Neural cell (in vitro differentiated cells): ENCODE data around the gene NDUFA11. TPM values are rescaled to one million over a fixed set of nuclear protein-coding genes. Genes with fewer than 3 reads are reported as not detected.

Experiments
- H2AFZ ChIP-seq: fragments of 200-600, 300-800 bp; sonication (generic), shearing (Covaris generic); 2 replicates; pipeline ENCODE4 v1.6.0; 2014; ENCODE audit warnings: low read depth, mild to moderate bottlenecking, antibody characterized with exemption, low read length, moderate library complexity
- H3F3A ChIP-seq: fragments of 200-600 bp; shearing (Covaris generic); 2 replicates; pipeline ENCODE4 v1.6.1; 2016; ENCODE audit warnings: mild to moderate bottlenecking, moderate library complexity, mixed read lengths, antibody characterized with exemption, low read length; ENCODE audit not compliant: insufficient read depth, poor library complexity, severe bottlenecking
- H3K27ac ChIP-seq: fragments of 200-600, 300-800 bp; sonication (generic), shearing (Covaris generic); 2 replicates; pipeline ENCODE4 v1.5.1; 2014; ENCODE audit warnings: mild to moderate bottlenecking, low read length, moderate library complexity
- H3K27me3 ChIP-seq: fragments of 300-800, 200-600 bp; sonication (generic), shearing (Covaris generic); 2 replicates; pipeline ENCODE4 v1.6.0; 2014; ENCODE audit warnings: mild to moderate bottlenecking, low read depth, low read length, moderate library complexity; ENCODE audit not compliant: insufficient read depth
- H3K36me3 ChIP-seq: fragments of 300-800, 200-600 bp; sonication (generic), shearing (Covaris generic); 2 replicates; pipeline ENCODE4 v1.5.1; 2014; ENCODE audit warnings: mild to moderate bottlenecking, antibody characterized with exemption, low read length, moderate library complexity; ENCODE audit not compliant: insufficient read depth
- H3K4me2 ChIP-seq: fragments of 300-800, 200-600 bp; sonication (generic), shearing (Covaris generic); 2 replicates; pipeline ENCODE4 v1.6.0; 2014; ENCODE audit warnings: mild to moderate bottlenecking, low read length
- H3K4me3 ChIP-seq: fragments of 300-800, 200-600 bp; sonication (generic), shearing (Covaris generic); 2 replicates; pipeline ENCODE4 v1.5.1; 2014; ENCODE audit warnings: mild to moderate bottlenecking, low read length, moderate library complexity
- H3K79me2 ChIP-seq: fragments of 200-600 bp; shearing (Covaris generic); replicated peaks from 2 replicates; pipeline ENCODE4 v1.6.0; 2014; ENCODE audit warnings: mild to moderate bottlenecking, low read length, moderate library complexity; ENCODE audit not compliant: insufficient read depth
- H3K9ac ChIP-seq: fragments of 300-800, 200-600 bp; sonication (generic), shearing (Covaris generic); 2 replicates; pipeline ENCODE4 v1.6.1; 2016; ENCODE audit warnings: mild to moderate bottlenecking, low read length, mixed read lengths
- H3K9me2 ChIP-seq: fragments of 200-600 bp; shearing (Covaris generic); 2 replicates; pipeline ENCODE4 v1.6.1; 2016; ENCODE audit warnings: mild to moderate bottlenecking, low read length, mixed read lengths; ENCODE audit not compliant: insufficient read depth
- H3K9me3 ChIP-seq: fragments of 200-600, 300-800 bp; sonication (generic), shearing (Covaris generic); 2 replicates; pipeline ENCODE4 v1.6.1; 2016; ENCODE audit warnings: mild to moderate bottlenecking, mixed run types, low read length, moderate library complexity, mixed read lengths
- H4K20me1 ChIP-seq: fragments of 200-600 bp; shearing (Covaris generic); 2 replicates; pipeline ENCODE4 v1.6.1; 2016; ENCODE audit warnings: mild to moderate bottlenecking, mixed run types; ENCODE audit not compliant: insufficient read depth
- EP300 ChIP-seq: fragments of 450-650 bp; conservative IDR thresholded peaks from 2 replicates; pipeline ENCODE4 v1.6.1; 2014; ENCODE audit warnings: antibody characterized with exemption, mild to moderate bottlenecking, moderate library complexity; ENCODE audit not compliant: poor library complexity, severe bottlenecking
- EZH2 ChIP-seq: fragments of 200-600, 300-800 bp; shearing (Covaris generic), sonication (generic); IDR thresholded peaks from 2 replicates; pipeline ENCODE4 v1.6.1; 2014; ENCODE audit warnings: antibody characterized with exemption, low read length, borderline replicate concordance, mild to moderate bottlenecking; ENCODE audit not compliant: insufficient read depth, poor library complexity, severe bottlenecking
- MXI1 ChIP-seq: fragments of 450-650 bp; conservative IDR thresholded peaks from 2 replicates; pipeline ENCODE4 v1.6.1; 2014; ENCODE audit warnings: antibody characterized with exemption, mild to moderate bottlenecking; ENCODE audit not compliant: poor library complexity, severe bottlenecking
- POLR2AphosphoS5 ChIP-seq: IDR thresholded peaks from 2 replicates; pipeline ENCODE4 v1.6.1; 2012
- RAD21 ChIP-seq: fragments of 450-650 bp; conservative IDR thresholded peaks from 2 replicates; pipeline ENCODE4 v1.6.1; 2014; ENCODE audit warnings: antibody characterized with exemption, mild to moderate bottlenecking, moderate library complexity
- SMC3 ChIP-seq: fragments of 450-650 bp; conservative IDR thresholded peaks from 2 replicates; pipeline ENCODE4 v1.6.1; 2014; ENCODE audit warnings: antibody characterized with exemption, mild to moderate bottlenecking, moderate library complexity; ENCODE audit not compliant: poor library complexity
- TAF1 ChIP-seq: IDR thresholded peaks from 2 replicates; pipeline ENCODE4 v1.6.1; 2012; ENCODE audit warnings: low read depth
- polyA plus RNA-seq: library from polyadenylated mRNA; depleted of rRNA; stranded (reverse); fragments of >200 nt; gene quantifications from 2 replicates; pipeline ENCODE4 v1.2.3, GENCODE V29; 2014
- TF ChIP-seq, protein P1 (sequence below): IDR thresholded peaks from 2 replicates; pipeline ENCODE4 v1.6.1; 2012; ENCODE audit warnings: borderline replicate concordance
- TF ChIP-seq, protein P2 (sequence below): fragments of 450-650 bp; IDR thresholded peaks from 2 replicates; pipeline ENCODE4 v1.5.1; 2014; ENCODE audit warnings: antibody characterized with exemption, mild to moderate bottlenecking, moderate library complexity; ENCODE audit not compliant: poor library complexity, severe bottlenecking

Gene NDUFA11
- polyA plus RNA-seq, 1 donor from 2014 or later: 594 TPM

DNA sequence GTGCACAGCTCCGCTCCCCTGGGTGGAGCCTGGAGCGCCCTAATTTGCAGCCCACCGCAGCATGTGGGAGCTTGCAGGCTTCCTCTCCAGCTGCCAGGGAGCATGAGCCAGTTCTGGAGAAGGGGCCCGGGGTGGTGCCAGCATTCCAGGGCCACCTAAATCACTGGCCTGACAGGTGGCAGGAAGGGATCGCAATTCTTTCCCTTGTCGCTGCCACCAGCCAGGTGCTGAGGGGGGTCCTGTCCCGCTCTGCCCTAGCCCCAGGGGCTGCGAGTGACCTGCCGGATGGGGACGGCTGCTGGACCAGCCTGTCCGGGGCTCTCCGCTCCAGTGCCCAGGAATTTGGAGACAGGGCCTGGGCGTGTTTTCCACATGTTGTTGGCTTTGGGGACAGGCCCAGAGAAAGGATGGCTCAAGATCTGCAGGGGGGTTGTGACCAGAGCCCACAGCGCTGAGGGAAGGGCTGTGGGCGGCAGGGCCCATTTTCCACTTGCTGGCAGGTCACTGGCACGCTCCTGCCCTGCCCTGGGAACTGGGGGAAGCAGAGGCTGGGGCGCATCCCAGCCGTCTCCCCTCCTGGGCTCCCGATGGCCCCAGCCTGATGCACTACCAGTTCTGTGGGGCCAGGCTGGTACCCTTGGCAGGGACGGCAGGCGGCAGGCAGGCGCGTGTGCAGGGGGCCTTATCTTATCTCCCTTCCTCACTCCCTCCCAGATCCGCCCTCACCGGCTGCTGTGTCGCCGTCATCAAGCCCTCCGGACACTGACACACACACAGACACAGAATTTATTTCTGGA is 9.5 kb downstream of the NDUFA11 start:
- H3K27me3 ChIP-seq: no peaks in the 10 kb centered on the region
- no peaks in the 10 kb centered on the region for H4K20me1 ChIP-seq
- no peak for TF ChIP-seq EZH2
- TF ChIP-seq, protein P1, sequence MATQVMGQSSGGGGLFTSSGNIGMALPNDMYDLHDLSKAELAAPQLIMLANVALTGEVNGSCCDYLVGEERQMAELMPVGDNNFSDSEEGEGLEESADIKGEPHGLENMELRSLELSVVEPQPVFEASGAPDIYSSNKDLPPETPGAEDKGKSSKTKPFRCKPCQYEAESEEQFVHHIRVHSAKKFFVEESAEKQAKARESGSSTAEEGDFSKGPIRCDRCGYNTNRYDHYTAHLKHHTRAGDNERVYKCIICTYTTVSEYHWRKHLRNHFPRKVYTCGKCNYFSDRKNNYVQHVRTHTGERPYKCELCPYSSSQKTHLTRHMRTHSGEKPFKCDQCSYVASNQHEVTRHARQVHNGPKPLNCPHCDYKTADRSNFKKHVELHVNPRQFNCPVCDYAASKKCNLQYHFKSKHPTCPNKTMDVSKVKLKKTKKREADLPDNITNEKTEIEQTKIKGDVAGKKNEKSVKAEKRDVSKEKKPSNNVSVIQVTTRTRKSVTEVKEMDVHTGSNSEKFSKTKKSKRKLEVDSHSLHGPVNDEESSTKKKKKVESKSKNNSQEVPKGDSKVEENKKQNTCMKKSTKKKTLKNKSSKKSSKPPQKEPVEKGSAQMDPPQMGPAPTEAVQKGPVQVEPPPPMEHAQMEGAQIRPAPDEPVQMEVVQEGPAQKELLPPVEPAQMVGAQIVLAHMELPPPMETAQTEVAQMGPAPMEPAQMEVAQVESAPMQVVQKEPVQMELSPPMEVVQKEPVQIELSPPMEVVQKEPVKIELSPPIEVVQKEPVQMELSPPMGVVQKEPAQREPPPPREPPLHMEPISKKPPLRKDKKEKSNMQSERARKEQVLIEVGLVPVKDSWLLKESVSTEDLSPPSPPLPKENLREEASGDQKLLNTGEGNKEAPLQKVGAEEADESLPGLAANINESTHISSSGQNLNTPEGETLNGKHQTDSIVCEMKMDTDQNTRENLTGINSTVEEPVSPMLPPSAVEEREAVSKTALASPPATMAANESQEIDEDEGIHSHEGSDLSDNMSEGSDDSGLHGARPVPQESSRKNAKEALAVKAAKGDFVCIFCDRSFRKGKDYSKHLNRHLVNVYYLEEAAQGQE: no peak
- TF ChIP-seq RAD21: no peak
- no peak for TF ChIP-seq POLR2AphosphoS5
- no peak for TF ChIP-seq EP300
- TF ChIP-seq, protein P2, sequence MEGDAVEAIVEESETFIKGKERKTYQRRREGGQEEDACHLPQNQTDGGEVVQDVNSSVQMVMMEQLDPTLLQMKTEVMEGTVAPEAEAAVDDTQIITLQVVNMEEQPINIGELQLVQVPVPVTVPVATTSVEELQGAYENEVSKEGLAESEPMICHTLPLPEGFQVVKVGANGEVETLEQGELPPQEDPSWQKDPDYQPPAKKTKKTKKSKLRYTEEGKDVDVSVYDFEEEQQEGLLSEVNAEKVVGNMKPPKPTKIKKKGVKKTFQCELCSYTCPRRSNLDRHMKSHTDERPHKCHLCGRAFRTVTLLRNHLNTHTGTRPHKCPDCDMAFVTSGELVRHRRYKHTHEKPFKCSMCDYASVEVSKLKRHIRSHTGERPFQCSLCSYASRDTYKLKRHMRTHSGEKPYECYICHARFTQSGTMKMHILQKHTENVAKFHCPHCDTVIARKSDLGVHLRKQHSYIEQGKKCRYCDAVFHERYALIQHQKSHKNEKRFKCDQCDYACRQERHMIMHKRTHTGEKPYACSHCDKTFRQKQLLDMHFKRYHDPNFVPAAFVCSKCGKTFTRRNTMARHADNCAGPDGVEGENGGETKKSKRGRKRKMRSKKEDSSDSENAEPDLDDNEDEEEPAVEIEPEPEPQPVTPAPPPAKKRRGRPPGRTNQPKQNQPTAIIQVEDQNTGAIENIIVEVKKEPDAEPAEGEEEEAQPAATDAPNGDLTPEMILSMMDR: no peak
- TF ChIP-seq SMC3: no peak
- TF ChIP-seq MXI1: no peak
- TF ChIP-seq TAF1: no peak
- H3K27ac ChIP-seq: no peak overlapping the region
- no peaks in the 10 kb centered on the region for H3K9me3 ChIP-seq
- no peak overlapping the region for H3K4me2 ChIP-seq
- H3K79me2 ChIP-seq: no peaks in the 10 kb centered on the region
- H2AFZ ChIP-seq: no peak overlapping the region
- no peaks in the 10 kb centered on the region for H3K36me3 ChIP-seq
- no peaks in the 10 kb centered on the region for H3F3A ChIP-seq
- no peaks in the 10 kb centered on the region for H3K9me2 ChIP-seq
- H3K4me3 ChIP-seq: no peak overlapping the region
- H3K9ac ChIP-seq: no peak overlapping the region

DNA sequence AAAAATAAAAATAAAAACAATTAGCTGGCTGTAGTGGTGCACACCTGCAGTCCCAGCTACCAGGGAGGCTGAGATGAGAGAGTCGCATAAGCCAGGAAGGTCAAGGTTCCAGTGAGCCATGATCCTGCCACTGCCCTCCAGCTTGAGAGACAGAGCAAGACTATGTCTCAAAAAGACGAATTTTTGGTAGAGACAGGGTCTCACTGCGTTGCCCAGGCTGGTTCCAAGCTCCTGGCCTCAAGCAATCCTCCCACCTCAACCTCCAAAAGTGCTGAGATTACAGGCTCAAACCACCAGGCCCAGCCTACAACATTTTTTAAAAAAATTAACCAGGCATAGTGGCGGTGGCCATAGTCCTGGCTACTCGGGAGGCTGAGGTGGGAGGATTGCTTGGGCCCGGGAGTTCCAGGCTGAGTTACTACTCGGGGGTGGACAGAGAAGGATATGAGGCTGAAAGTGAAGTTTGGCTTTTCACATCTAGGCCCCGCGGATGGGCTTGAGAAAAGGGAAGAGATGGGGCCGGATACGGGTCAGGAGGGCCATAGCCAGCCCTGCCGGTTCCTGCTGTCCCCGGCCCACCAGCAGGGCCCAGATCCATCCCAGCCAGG is 10.2 kb downstream of the NDUFA11 start:
- H3K36me3 ChIP-seq: no peaks in the 10 kb centered on the region
- H2AFZ ChIP-seq: no peak overlapping the region
- no peaks in the 10 kb centered on the region for H3F3A ChIP-seq
- no peak overlapping the region for H3K4me3 ChIP-seq
- no peaks in the 10 kb centered on the region for H3K79me2 ChIP-seq
- H3K9me3 ChIP-seq: no peaks in the 10 kb centered on the region
- no peaks in the 10 kb centered on the region for H4K20me1 ChIP-seq
- no peak for TF ChIP-seq EP300
- TF ChIP-seq, protein P2: no peak
- TF ChIP-seq POLR2AphosphoS5: no peak
- TF ChIP-seq, protein P1: no peak
- no peak for TF ChIP-seq RAD21
- no peak for TF ChIP-seq SMC3
- TF ChIP-seq MXI1: no peak
- TF ChIP-seq EZH2: no peak
- TF ChIP-seq TAF1: no peak
- no peak overlapping the region for H3K9ac ChIP-seq
- H3K9me2 ChIP-seq: no peaks in the 10 kb centered on the region
- H3K27ac ChIP-seq: no peak overlapping the region
- no peaks in the 10 kb centered on the region for H3K27me3 ChIP-seq
- no peak overlapping the region for H3K4me2 ChIP-seq
